HG03066 (cell line): ENCODE data around the gene KIF1A.

Experiments
- ATAC-seq: cut with Tn5 transposase; IDR thresholded peaks from one replicate; pipeline ENCODE4 v1.9.1; 2021; ENCODE audit warnings: low read depth; ENCODE audit not compliant: unreplicated experiment

KIF1A gene

GRCh38 chr2:240819126-240819857, 727 bp downstream of the KIF1A start:
- ATAC-seq, result no peak

DNA sequence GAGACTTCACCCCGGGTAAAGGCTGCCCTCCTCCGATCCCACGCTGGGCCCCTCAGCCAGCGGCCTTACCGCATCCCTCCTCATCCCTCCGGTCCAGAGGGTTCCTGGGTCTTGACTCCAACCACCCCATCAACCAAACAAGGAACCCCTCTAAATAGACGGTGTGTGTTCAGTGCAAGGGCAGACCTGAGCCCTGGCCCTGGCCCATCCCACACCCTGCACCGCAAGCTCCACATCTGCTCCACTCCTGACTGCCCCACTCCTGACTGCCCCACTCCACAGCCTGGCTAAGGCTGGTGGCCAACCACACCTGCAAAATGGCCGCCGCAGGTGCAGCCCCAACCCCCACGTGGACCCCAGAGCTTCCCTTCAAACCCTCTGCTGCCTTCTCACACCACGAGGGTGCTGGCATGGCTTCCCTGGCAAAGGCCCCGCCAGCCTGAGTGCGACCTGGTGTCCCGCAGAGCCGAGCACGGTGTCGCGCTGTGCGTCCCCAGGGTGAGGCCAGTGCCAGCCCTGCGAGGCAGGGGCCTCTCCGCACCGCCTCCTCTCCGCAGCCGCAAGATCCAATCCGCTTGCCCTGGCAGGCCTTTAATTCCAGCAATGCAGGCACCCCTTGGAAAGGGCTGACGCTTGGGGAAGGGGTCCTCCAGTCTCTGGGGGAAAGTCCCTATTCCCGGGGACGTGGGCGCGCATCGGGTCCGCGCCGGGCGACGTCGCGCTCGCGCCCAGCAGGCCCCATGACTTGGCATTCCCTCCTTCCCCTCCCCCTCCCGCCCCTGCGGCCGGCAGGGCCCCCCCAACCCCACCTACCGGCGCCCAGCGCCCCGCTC, 1.5 kb downstream of the KIF1A start:
- no peak for ATAC-seq

DNA sequence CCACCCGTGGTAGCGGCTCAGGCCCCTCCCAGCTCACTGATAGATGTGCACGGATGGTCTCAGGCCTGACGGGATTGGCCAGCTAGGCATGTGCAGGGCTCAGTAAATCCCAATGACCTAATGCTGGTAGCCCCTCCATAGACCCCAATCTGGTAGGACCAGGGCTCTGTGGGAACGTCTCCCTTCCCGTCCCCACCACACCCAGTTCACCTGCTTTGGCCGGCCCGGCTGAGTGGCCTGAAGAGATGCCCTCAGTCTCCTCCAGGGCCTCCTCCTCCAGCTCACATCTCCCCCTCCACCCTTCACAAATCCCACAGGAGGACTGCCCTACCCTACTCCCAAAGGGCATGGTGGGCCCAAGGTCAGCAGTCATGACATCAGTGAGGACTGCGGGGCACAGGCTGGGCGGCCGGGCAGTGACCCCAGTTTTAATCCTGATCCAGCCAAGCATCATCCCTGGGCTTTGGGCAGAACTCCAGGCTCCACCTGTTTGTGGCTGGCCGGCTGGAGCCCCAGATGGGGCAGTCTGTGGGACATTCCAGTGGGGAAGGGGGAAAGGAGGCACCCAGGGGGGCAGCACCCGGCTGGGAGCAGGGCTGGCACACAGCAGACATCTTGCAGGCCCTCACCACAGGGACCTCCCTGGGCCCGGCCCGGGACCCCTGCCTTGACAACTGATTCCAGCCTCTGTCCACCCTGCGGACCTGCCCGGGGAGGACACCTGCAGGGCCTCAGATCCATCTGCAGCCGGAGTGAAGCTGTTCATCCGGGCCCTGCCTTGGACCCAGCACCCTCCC, 2.3 kb downstream of the KIF1A start:
- ATAC-seq, result no peak

DNA sequence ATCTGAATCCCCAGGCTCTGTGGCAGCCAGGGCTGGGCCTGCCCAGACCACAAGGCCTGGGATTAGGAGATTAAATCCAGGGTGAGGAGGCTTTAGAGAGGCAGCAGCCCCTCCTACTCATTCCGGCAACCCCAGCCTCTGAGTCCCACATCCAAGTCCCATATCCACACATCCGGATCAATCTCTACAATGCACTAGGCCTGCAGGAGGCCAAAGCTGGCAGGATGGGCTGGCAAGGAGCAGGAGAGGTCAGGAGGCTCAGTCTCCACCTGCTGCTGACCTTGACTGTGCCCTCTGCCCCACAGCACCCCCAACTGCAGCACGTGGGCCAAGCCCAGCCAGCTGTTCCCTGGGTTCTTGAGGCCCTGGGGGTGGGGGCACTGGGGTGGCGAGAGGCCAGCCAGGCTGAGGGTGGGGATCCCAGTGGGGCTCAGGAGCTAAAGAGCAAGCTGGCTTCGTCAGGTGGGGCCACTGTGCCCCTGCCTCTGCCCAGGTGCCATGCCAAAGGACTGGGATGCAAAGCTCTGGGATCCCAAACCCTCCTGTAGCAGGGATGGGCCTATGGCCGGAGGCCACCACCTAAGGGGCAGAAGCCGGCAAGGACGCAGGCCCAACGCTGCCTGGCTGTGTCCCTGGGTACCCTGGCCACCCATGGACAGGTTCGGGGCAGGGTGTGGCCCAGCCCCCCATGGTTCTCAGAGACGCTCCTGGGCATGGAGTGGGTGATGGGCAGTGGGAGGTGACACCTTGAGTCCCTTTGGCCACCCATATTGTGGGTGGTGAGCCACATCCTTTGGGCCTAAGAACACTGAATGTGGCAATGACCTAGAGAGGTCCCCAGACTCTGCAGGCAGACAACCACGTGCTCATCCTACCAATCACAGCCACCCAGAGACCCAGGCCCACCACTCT, 3.2 kb downstream of the KIF1A start:
- no peak for ATAC-seq

- ATAC-seq, result no peak
These were observed 4.0 kb downstream of the KIF1A start for GRCh38 chr2:240815761-240816583.

DNA sequence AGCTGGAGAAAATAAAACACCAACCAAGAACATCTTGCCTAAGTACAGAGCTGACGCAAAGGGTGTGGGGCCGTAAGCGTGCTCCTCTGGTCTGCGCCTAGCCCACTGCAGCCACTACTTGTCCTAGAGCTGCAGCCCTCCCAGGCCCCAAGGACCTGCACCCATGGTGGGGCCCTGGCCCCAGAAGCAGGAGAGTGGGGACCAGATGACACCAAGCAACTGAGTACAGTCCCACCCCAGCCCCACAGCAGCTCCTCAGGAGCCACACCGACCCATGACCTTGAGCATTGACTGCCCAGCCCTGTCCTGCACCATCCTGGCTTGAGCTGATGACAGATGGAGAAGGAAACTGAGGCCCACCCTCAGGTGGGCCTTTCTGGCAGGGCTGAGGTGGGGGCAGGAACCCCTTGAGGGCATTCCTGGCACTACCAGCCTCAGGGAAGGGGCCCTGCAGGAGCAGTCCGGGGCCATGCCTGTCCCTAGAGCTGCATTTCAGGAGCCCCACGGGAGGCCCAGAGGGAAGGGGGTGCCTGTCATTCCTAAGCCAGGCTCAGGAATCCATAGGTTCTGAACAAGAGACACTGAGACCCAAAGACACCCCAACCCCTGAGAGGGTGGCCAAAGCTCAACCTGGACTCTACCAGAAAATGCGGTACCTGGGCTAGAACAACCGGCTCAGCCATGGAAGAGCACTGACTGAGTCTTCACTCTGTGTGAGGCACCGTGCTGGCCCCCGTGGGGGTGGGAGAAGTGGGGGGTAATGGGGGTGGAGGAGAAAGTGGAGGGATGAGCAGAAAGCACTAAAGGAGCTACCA, 4.9 kb downstream of the KIF1A start:
- no peak for ATAC-seq

- ATAC-seq, result no peak
These were observed 5.7 kb downstream of the KIF1A start for GRCh38 chr2:240814280-240814679.

GRCh38 chr2:240813231-240813921, 6.6 kb downstream of the KIF1A start:
- ATAC-seq, result no peak

DNA sequence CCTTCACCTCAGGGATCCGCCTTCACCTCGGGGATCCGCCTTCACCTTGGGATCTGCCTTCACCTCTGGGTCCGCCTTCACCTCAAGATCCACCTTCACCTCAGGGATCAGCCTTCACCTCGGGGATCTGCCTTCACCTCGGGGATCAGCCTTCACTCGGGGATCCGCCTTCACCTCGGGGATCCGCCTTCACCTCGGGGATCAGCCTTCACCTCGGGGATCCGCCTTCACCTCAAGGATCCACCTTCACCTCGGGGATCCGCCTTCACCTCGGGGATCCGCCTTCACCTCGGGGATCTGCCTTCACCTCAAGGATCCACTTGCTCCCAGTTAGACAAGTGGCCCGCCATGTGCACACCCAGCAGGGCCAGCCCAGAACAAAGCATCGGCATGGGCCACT, 7.3 kb downstream of the KIF1A start:
- ATAC-seq, result no peak

DNA sequence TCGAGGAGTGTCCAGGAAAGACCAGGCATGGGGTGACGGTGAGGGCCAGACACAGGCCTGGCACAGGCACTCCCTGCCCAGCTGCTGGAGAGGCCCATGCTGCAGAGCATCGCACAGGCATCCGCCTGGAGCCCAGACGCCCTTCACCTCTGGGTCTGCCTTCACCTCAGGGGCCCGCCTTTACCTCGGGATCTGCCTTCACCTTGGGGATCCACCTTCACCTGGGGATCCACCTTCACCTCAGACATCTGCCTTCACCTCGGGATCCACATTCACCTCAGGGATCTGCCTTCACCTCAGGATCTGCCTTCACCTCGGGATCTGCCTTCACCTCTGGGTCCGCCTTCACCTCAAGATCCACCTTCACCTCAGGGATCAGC, 7.7 kb downstream of the KIF1A start:
- ATAC-seq, result no peak

GRCh38 chr2:240811346-240812300, 8.4 kb downstream of the KIF1A start:
- no peak for ATAC-seq

- no peak for ATAC-seq
These were observed 9.4 kb downstream of the KIF1A start for GRCh38 chr2:240810621-240811020.

DNA sequence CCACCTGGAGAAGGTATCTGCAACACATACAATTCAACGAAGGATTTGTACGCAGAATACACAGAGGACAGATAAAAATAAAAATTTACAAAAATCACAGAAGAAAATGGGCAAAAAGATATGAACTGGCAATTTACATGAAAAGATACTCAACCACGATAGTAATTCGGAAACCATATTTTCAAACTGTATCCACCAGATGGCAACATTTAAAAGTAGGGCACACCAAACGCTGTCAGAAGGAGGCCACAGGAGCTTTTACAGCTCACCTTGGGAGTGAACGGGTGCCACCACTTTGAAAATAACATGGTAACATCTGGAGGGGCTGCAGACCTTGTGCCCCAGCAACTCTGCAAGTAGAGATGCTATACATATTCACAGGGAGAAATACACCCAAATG, 9.8 kb downstream of the KIF1A start:
- no peak for ATAC-seq

- no peak for ATAC-seq
These were observed 10.7 kb downstream of the KIF1A start for GRCh38 chr2:240809276-240809675.

DNA sequence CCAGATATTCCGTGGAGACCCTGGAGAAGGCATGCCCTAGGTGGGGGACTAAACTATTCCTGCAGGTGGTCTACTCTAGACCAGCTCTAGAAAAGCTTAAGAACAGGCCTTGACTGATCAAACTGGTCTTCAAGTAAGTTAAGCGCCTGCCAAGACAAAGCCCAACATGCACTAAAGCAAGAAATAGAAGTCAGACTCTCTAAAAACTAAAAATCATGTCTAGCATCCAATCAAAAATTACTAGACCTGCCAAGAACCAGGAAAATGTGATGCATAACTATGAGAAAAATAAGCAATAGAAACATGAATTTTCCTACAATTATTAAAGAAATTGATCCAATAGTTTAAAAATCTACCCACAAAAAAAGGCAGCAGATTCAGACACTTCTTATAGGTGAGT, 13.6 kb downstream of the KIF1A start:
- ATAC-seq, result no peak

GRCh38 chr2:240806006-240806405, 14.0 kb downstream of the KIF1A start:
- ATAC-seq, result no peak

DNA sequence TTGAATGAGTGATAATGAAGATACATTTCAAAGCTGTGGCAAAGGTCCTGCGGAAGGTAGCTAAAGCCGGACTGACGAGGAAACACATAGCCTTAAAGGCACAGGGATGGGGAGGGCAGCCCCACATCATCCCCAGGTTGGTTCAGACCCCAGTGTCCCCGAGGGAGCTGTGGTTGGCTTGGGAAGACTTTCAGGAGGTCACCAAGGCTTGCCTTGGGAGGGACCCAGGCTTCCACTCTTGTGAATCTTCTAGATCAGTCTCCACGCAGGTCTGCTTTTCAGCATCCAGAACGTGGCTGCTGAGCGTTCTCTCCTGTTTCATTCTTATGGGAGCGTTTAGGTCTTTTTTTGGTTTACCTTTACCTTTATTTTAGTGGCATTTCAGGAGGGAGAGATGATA, 16.8 kb downstream of the KIF1A start:
- ATAC-seq, result no peak
